NCI-H1417 treated with DMSO at 0.1 percent for 48 hours (cell line): Measurements from ENCODE around the gene NUCKS1.

ENCODE experiments used
- DNase-seq: peaks from one replicate; lab custom pipeline; 2025; lab: John Stamatoyannopoulos, UW

NUCKS1 gene

DNA sequence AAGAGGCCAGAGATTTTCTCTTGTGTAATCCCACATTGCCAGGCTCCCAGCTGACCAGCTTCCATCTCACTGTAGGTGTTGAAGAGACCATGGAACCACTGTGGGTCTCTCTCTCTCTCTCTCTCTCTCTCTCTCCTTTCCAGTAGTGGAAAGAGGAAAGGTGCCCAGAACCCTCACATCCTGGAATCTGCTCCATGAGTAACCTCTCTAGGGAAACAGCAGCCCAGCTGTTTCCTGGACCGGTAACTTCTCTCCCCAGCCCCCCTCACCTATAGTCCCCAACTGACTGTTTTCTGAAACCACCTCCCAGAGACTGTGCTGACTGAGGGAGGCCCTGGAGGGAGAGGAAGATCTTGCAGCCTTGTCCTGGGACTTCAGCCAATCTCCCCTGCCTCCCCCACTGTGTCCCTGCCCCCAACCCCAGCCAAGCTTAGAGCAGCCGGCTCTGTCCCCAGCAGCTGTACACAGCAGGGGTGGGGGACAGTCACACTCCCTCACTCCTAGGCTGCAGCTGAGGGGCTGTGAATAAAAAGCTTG, 49.0 kb downstream of the NUCKS1 start:
- DNase-seq: no peak

DNA sequence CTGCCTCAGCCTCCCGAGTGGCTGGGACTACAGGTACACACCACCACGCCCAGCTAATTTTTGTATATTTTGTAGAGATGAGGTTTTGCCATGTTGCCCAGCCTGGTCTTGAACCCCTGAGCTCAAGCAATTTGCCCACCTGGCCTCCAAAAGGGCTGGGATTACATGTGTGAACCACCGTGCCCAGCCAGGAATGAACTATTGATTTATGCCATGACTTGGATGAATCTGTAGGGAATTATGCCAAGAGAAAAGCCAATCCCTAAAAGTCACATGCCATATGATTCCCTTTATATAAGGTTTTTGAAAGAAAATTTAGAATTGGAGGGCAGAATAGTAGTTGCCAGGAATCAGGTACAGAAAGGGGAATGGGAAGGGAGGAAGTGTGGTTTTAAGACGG, 50.6 kb downstream of the NUCKS1 start:
- no peak for DNase-seq

GRCh38 chr1:205698921-205699320, 51.1 kb downstream of the NUCKS1 start:
- no peak for DNase-seq

- no peak for DNase-seq
Measured at GRCh38 chr1:205693421-205693991, 56.5 kb downstream of the NUCKS1 start.

GRCh38 chr1:205692423-205692822, 57.6 kb downstream of the NUCKS1 start:
- DNase-seq: no peak

GRCh38 chr1:205690122-205690756, 59.7 kb downstream of the NUCKS1 start:
- no peak for DNase-seq

- no peak for DNase-seq
Measured at GRCh38 chr1:205689479-205689878, 60.5 kb downstream of the NUCKS1 start.

DNA sequence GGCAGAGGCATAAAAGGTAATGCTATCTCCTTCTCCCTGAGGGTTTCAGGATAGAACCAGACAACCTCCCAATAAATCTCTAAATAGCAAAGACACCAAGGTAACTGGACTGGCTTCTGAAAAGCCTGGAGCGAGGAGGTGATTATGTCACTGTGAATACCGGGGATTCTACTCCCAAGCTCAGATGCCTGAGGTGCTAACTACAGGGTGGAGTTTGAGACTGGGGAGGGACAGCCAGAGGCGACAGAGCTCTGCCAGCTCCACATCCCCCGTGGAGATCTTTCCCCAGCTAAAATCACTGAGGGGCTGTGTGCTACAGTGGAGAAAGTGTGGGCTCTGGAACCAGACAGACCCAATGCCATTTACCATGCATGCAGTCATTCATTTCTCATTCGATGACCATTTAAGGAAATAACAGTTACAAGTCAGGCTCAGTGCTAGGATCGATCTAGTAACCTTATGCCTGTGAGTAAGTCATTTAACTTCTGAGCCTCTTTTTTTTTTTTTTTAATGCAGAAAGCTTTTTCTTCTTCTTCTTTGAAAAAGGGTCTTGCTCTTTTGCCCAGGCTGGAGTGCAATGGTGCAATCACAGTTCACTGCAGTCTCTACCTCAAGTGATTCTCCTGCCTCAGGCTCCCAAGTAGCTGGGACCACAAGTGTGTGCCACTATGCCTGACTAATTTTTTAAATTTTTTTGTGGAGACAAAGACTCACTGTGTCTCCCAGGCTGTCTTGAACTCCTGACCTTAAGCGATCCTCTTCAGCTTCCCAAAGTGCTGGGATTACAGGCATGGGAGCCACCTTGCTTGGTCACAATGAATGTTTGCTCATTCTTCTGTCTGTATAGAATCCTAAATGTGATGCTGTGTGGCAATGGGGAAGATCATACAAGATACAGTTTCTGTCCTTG, 61.6 kb downstream of the NUCKS1 start:
- DNase-seq: no peak

DNA sequence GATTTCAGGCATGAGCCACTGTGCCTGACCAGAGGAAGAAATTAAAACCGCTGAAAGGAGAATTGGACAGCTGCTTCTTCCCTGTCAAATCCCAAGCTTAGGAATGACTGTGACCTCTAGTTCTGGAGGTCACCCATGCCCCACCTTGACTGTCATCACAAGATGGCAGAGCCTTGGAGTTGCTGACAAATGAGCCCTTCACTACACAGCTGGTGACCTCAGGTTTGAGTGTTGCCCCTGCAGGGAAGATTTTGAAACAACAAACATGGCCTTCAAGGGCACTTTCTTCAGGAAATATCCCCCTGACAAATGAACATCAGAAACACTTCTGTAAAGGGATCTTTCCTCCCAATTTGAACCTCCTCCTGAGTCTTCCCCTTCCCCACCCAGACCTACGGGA, 62.7 kb downstream of the NUCKS1 start:
- DNase-seq: no peak

DNA sequence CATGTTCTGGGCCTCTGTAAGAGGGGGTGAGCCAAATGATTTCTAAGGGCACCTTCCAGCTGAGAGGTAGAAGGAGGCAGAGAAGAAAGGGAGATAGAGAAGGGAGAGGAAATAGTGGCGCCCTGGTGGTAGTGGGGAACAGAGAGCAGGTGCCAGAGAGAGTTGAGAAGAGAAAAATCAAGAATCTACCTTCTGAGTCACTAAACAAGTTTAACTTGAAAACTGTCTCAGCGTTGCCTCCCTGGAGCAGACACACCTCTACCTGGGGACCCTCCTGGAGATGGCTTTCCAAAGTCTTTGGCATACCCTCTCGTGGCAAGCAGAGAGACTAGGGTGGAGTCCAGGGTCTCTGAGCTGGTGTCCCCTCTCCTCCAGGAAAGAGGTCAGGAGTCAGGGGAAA, 68.6 kb downstream of the NUCKS1 start:
- DNase-seq: no peak

GRCh38 chr1:205680073-205680851, 69.7 kb downstream of the NUCKS1 start, which contains the start of gene SLC45A3:
TSS of gene SLC45A3 (minus strand) at chr1:205680509. CDS start at chr1:205664656, 15,853 bp downstream.
- no peak for DNase-seq

DNA sequence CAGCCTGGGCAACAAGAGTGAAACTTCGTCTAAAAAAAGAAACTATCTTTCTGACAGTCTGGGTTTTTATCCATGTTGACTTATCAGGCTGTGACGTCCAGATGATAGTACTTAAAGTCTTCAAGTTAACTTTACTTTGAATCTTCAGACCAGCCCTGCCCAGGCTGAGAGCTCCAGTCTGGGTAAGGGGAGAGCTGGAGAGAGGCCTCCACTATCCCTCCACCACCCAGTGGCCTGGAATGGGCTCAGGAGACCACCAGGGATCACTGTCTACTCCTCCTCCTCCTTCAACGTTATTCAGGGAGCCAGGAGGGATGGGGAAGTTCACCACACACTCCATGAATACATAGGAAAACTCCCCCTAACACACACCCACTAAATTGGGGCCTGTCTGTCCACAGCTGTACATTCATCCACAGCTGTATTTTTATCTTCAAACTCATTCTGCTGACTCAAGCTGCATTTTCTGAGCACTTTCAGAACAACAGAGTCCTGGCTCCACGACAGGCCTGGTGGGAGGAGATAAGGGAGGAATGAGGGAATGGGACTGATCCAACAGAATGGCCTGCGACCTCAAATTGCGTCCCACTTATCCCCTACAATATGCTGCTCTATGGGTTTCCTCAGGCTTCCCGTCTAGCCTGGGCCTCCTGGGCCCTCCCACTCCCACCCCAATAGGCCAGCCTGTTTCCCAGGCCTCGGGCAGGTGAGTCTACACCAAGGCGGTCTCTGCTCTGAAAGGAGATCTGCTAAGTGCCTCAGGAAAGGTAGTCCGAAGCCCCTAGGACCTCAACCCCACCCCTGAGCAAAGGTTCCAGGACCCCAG, 71.5 kb downstream of the NUCKS1 start:
- no peak for DNase-seq

DNA sequence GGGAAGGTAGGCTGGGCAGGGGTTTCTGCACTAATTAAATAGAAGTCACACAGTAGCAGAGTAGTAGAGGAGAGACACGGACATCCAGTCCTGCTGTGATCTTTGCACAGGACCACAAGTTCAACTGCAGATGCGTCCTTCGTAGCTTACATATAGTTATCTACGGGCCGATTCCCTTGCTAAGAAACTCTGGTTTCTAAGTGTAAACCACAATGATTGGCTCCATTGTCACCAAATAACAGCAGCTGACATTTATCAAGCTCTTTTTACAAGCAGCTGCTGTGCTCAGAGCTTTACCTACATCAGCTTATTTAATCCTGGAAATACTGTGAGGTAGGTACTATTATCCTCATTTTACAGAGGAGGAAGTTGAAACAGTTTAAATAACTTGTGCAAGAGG, 72.8 kb downstream of the NUCKS1 start:
- DNase-seq: no peak

- no peak for DNase-seq
Measured at GRCh38 chr1:205676597-205676996, 73.4 kb downstream of the NUCKS1 start.

DNA sequence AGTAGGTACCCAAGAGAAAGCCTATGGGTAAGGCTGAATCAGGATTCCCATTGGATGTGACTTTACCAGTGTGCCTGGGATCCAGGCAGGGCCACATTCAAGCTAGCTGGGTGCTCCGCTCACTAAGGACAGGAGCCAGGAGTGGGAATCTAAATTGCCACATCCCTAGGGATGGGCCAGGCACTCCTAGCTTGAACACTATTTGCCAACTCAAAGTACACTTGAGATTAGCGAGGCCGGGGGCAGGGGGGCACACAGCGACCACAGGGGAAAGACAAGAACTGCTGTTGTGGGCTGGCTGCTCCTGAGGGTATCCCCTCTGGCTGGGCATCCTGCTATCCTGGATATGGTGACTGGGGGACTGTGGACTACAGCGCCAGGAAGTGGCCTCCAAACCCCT, 74.0 kb downstream of the NUCKS1 start:
- no peak for DNase-seq

DNA sequence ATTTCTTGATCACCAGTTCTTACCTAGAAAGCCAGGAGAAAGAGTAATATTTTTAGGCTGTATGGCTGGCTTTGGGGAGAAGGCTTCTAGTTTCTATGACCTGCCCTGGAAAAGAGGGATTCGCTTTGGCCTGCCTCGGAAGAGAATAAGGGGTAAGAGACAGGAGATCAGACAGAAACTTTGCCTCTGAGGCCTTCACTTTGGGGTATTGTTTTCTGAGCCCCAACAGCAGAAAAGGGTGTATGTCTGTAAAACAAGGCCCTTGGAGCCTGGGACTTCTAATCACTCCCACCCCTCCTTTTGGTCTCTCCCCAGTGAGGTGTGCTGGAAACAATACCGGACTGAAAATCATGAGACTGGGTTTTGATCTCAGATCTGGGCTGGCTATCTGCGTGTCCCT, 74.7 kb downstream of the NUCKS1 start:
- no peak for DNase-seq

DNA sequence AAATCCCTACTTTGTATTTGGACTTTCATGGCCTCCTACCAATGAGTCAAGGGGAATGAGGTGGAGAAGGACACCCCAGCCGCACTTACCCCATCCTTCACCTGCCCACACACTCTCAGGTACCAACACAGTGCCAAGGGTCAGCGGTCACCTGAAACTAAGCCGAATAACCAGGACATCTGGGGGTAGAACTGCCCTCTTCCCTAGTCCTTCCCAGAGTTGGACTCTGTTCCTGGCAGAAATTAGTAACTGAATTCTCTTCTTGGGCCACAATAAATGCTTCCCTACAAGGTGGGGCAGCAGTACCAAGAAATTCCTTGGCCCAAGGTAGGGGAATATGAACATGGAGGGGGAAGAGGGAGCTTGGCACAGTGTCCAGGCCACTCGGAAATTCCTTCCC, 77.0 kb downstream of the NUCKS1 start:
- no peak for DNase-seq

GRCh38 chr1:205672395-205672889, 77.5 kb downstream of the NUCKS1 start:
- DNase-seq: no peak

- no peak for DNase-seq
Measured at GRCh38 chr1:205670611-205671430, 79.2 kb downstream of the NUCKS1 start.

GRCh38 chr1:205670150-205670446, 79.9 kb downstream of the NUCKS1 start:
- no peak for DNase-seq
